ENCODE results near the gene KCTD3.

- no peak for TF ChIP-seq POLR2A (IDR thresholded peaks at IDR 0.05)
- TF ChIP-seq EP300 (IDR thresholded peaks at IDR 0.05): no peak
- TF ChIP-seq CTCF (IDR thresholded peaks at IDR 0.05): no peak
These were observed 102.8 kb downstream of the KCTD3 start for GRCh38 chr1:215669806-215670491.
